K562 (cell line): ENCODE results near the gene TXNDC15. TPM values are rescaled to one million over a fixed set of nuclear protein-coding genes. Genes with fewer than 3 reads are reported as not detected.

Source experiments
- ARHGAP35 ChIP-seq: fragments of 450-650 bp; IDR thresholded peaks from 2 replicates; pipeline ENCODE4 v1.6.1; 2018; ENCODE audit not compliant: partially characterized antibody
- ELF2 ChIP-seq: fragments of 250-450 bp; sonication (Bioruptor Pico); IDR thresholded peaks from 2 replicates; pipeline ENCODE4 v1.5.0; 2021; ENCODE audit warnings: mild to moderate bottlenecking
- EP400 ChIP-seq: fragments of 450-650 bp; IDR thresholded peaks from 2 replicates; pipeline ENCODE4 v1.6.1; 2017; ENCODE audit warnings: antibody characterized with exemption, mild to moderate bottlenecking, moderate library complexity
- GABPB1 ChIP-seq: sonication (generic); formaldehyde crosslinking; IDR thresholded peaks from 2 replicates; pipeline ENCODE4 v1.8.0; 2022; ENCODE audit warnings: mild to moderate bottlenecking, missing genetic modification reagents
- GATA2 ChIP-seq: sonication (generic); formaldehyde crosslinking; IDR thresholded peaks from 2 replicates; pipeline ENCODE4 v1.4.0; 2020; ENCODE audit warnings: mild to moderate bottlenecking, missing genetic modification reagents
- JUNB ChIP-seq: fragments of 450-650 bp; formaldehyde crosslinking; conservative IDR thresholded peaks from 2 replicates; pipeline ENCODE4 v1.4.0; 2020; ENCODE audit warnings: mild to moderate bottlenecking
- KDM2B ChIP-seq: fragments of 250-450 bp; sonication (Bioruptor Pico); IDR thresholded peaks from 2 replicates; pipeline ENCODE4 v1.8.0; 2021; ENCODE audit warnings: mild to moderate bottlenecking, moderate library complexity
- KLF16 ChIP-seq: IDR thresholded peaks from 2 replicates; pipeline ENCODE4 v1.6.1; 2016; ENCODE audit warnings: antibody characterized with exemption
- NCOA6 ChIP-seq: fragments of 450-650 bp; IDR thresholded peaks from 2 replicates; pipeline ENCODE4 v1.6.1; 2017; ENCODE audit warnings: mild to moderate bottlenecking
- NFE2 ChIP-seq: IDR thresholded peaks from 2 replicates; pipeline ENCODE4 v1.6.1; 2014; ENCODE audit warnings: antibody characterized with exemption, low read depth
- NR1H2 ChIP-seq: sonication (generic); formaldehyde crosslinking; IDR thresholded peaks from 2 replicates; pipeline ENCODE4 v1.4.0; 2020; ENCODE audit warnings: mild to moderate bottlenecking, missing genetic modification reagents
- POU5F1 ChIP-seq: fragments of 150-350 bp; IDR thresholded peaks from 2 replicates; pipeline ENCODE4 v1.6.1; 2014; ENCODE audit warnings: borderline replicate concordance, low read length, low read depth, mild to moderate bottlenecking; ENCODE audit not compliant: partially characterized antibody
- SETDB1 ChIP-seq: IDR thresholded peaks from one replicate; pipeline ENCODE4 v1.6.1; 2012; ENCODE audit warnings: low read length, control low read depth, inconsistent platforms
- TCFL5 ChIP-seq: fragments of 250-450 bp; sonication (Bioruptor Pico); conservative IDR thresholded peaks from 2 replicates; pipeline ENCODE4 v1.6.1; 2021; ENCODE audit warnings: mild to moderate bottlenecking, moderate library complexity, matching md5 sums
- ZFP1 ChIP-seq: fragments of 450-650 bp; formaldehyde crosslinking; IDR thresholded peaks from 2 replicates; pipeline ENCODE4 v1.4.0; 2020; ENCODE audit warnings: mild to moderate bottlenecking, mixed read lengths
- ZNF589 ChIP-seq: fragments of 200-800 bp; sonication (Bioruptor generic); IDR thresholded peaks from 2 replicates; pipeline ENCODE4 v1.6.1; 2016; ENCODE audit warnings: low read depth, missing genetic modification characterization, missing compliant biosample characterization
- ZNF77 ChIP-seq: fragments of 250-450 bp; sonication (Bioruptor Pico); IDR thresholded peaks from 2 replicates; pipeline ENCODE4 v1.5.0; 2020
- ZNF79 ChIP-seq: fragments of 250-450 bp; sonication (Bioruptor Pico); IDR thresholded peaks from 2 replicates; pipeline ENCODE4 v1.4.0; 2020; ENCODE audit warnings: low read depth, mild to moderate bottlenecking, moderate library complexity
- polyA plus RNA-seq, 8 experiments: library from polyadenylated mRNA; depleted of rRNA in 4 of 8; stranded (reverse) in 5 of 8; unstranded in 3 of 8; fragments of >200 nt; fragmentation: Nextera tagmentation in 2 of 8; fragmentation: Illumina TruSeq in 1 of 8; extraction: Ambion mirVana in 2 of 8; extraction: Trizol in 1 of 8; gene quantifications; 2 replicates each; pipeline versions ENCODE4 v1.2.1 to v1.2.3, GENCODE V29; 2011 to 2014; ENCODE audit warnings: inconsistent platforms in 1 of 8, missing spikeins in 1 of 8
- total RNA-seq, 7 experiments: library from RNA; depleted of rRNA in 6 of 7; stranded (reverse); fragments of >200 nt in 6 of 7; fragmentation: Illumina TruSeq in 2 of 7; extraction: Trizol in 2 of 7; gene quantifications; 2 replicates each; pipeline versions ENCODE4 v1.2.1 to v1.2.3, GENCODE V29; 2011 to 2021; ENCODE audit warnings: low replicate concordance in 1 of 7
- TF ChIP-seq, protein P1 (sequence below): sonication (generic); IDR thresholded peaks from 2 replicates; pipeline ENCODE4 v1.6.1; 2016
- TF ChIP-seq, protein P2 (sequence below): sonication (generic); formaldehyde crosslinking; IDR thresholded peaks from 2 replicates; pipeline ENCODE4 v1.4.0; 2020; ENCODE audit warnings: mild to moderate bottlenecking, missing genetic modification reagents
- TF ChIP-seq, protein P3 (sequence below): fragments of 250-450 bp; sonication (Bioruptor Pico); IDR thresholded peaks from 2 replicates; pipeline ENCODE4 v1.4.0; 2020; ENCODE audit warnings: mild to moderate bottlenecking
- TF ChIP-seq, protein P4 (sequence below): fragments of 450-650 bp; IDR thresholded peaks from 2 replicates; pipeline ENCODE4 v1.6.1; 2016; ENCODE audit warnings: mild to moderate bottlenecking

The TXNDC15 gene
- total and polyA plus RNA-seq, 9 of the 15 experiments (the other 6 are each of a cell fraction or from before 2014, with no cell fraction given): 3.0 to 15.4 (median 12.3) TPM

DNA sequence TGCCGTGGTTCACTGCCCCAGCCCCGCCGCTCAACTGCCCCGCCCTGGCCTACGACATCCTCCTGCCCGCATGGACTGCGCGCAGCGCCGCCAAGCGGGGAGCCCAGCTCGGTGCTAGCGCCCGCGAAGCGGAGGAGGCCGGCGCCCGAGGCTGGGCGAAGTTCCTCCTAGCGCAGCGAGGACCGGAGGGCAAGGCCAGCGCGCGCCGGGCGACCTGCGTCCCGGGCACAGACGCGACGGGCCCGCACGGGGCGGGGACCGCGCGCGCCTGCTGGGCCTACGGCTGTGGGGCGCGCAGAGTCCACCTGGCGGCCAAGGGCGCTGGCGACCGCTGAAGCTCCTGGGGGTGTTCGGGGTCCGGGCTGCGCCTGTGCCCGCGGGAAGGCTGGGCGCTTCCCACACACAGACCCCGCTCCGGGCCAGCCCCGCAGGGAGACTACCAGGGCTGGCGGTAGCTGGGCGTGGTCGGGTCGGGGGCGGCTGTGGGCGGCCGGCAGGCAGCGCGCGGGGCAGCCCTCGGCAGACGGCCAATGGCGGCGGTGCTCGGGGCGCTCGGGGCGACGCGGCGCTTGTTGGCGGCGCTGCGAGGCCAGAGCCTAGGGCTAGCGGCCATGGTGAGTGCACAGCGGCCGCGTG is 30.6 kb downstream of the TXNDC15 start, which contains the start of gene PCBD2 (continued):
- TF ChIP-seq NR1H2 (CRISPR knock-in tag) (peak; percentile 14; the same call in 1 of the 2 replicates), NCOA6 (no peak), ZNF589 (CRISPR knock-in tag) (peak; percentile 48; the same call in 1 of the 2 replicates), ARHGAP35 (no peak), NFE2 (peak; percentile 59; the same call in 1 of the 2 replicates), JUNB (no peak), ZFP1 (CRISPR knock-in tag) (no peak), ZNF79 (CRISPR knock-in tag) (no peak), ELF2 (CRISPR knock-in tag) (peak; percentile 44; the same call in 1 of the 2 replicates), EP400 (peak; percentile 54; the same call in 1 of the 2 replicates), ZNF77 (CRISPR knock-in tag) (no peak), KLF16 (0 out of 2 replicates have a peak, but pooled peaks have one; percentile 22), KDM2B (CRISPR knock-in tag) (no peak; the same call in 1 of the 2 replicates), SETDB1 (no peak), POU5F1 (no peak), TCFL5 (CRISPR knock-in tag) (no peak), GABPB1 (peak; percentile 20; the same call in 1 of the 2 replicates), GATA2 (no peak)
- TF ChIP-seq, protein P1, sequence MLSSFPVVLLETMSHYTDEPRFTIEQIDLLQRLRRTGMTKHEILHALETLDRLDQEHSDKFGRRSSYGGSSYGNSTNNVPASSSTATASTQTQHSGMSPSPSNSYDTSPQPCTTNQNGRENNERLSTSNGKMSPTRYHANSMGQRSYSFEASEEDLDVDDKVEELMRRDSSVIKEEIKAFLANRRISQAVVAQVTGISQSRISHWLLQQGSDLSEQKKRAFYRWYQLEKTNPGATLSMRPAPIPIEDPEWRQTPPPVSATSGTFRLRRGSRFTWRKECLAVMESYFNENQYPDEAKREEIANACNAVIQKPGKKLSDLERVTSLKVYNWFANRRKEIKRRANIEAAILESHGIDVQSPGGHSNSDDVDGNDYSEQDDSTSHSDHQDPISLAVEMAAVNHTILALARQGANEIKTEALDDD: no peak
- TF ChIP-seq, protein P2, sequence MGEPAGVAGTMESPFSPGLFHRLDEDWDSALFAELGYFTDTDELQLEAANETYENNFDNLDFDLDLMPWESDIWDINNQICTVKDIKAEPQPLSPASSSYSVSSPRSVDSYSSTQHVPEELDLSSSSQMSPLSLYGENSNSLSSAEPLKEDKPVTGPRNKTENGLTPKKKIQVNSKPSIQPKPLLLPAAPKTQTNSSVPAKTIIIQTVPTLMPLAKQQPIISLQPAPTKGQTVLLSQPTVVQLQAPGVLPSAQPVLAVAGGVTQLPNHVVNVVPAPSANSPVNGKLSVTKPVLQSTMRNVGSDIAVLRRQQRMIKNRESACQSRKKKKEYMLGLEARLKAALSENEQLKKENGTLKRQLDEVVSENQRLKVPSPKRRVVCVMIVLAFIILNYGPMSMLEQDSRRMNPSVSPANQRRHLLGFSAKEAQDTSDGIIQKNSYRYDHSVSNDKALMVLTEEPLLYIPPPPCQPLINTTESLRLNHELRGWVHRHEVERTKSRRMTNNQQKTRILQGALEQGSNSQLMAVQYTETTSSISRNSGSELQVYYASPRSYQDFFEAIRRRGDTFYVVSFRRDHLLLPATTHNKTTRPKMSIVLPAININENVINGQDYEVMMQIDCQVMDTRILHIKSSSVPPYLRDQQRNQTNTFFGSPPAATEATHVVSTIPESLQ: no peak
- TF ChIP-seq, protein P3, sequence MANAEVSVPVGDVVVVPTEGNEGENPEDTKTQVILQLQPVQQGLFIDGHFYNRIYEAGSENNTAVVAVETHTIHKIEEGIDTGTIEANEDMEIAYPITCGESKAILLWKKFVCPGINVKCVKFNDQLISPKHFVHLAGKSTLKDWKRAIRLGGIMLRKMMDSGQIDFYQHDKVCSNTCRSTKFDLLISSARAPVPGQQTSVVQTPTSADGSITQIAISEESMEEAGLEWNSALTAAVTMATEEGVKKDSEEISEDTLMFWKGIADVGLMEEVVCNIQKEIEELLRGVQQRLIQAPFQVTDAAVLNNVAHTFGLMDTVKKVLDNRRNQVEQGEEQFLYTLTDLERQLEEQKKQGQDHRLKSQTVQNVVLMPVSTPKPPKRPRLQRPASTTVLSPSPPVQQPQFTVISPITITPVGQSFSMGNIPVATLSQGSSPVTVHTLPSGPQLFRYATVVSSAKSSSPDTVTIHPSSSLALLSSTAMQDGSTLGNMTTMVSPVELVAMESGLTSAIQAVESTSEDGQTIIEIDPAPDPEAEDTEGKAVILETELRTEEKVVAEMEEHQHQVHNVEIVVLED (CRISPR knock-in tag): peak; percentile 52
- TF ChIP-seq, protein P4, sequence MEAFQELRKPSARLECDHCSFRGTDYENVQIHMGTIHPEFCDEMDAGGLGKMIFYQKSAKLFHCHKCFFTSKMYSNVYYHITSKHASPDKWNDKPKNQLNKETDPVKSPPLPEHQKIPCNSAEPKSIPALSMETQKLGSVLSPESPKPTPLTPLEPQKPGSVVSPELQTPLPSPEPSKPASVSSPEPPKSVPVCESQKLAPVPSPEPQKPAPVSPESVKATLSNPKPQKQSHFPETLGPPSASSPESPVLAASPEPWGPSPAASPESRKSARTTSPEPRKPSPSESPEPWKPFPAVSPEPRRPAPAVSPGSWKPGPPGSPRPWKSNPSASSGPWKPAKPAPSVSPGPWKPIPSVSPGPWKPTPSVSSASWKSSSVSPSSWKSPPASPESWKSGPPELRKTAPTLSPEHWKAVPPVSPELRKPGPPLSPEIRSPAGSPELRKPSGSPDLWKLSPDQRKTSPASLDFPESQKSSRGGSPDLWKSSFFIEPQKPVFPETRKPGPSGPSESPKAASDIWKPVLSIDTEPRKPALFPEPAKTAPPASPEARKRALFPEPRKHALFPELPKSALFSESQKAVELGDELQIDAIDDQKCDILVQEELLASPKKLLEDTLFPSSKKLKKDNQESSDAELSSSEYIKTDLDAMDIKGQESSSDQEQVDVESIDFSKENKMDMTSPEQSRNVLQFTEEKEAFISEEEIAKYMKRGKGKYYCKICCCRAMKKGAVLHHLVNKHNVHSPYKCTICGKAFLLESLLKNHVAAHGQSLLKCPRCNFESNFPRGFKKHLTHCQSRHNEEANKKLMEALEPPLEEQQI: no peak
